Measurements from ENCODE around the gene OSBPL1A. TPM values are rescaled to one million over a fixed set of nuclear protein-coding genes. Genes with fewer than 3 reads are reported as not detected.

OSBPL1A gene
- total RNA-seq, 6 donors from 2014 or later: 33.3 to 64.5 (median 55.4) TPM

DNA sequence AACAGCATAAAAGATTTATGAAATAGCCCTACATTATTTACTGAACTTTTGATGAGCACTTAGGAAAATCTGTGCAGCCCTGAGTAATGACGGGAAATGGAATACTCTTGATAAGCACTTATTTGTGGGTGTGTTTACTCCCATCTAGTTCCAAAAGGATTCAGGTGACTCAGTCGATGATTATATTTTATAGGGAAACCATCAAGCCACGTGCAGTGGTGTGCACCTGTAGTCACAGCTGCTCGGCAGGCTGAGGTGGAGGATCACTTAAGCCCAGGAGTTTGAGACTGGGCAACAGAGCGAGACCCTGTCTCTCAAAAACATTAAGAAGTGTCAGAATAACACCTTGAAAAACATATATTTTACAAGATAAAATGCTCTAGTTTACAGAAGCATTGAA lies 166.9 kb downstream of the OSBPL1A start:
- TF ChIP-seq EP300 (IDR thresholded peaks at IDR 0.05) (no peak), POLR2AphosphoS5 (IDR thresholded peaks at IDR 0.05) (no peak), POLR2A (IDR thresholded peaks at IDR 0.05) (no peak)
- TF ChIP-seq, protein P1, sequence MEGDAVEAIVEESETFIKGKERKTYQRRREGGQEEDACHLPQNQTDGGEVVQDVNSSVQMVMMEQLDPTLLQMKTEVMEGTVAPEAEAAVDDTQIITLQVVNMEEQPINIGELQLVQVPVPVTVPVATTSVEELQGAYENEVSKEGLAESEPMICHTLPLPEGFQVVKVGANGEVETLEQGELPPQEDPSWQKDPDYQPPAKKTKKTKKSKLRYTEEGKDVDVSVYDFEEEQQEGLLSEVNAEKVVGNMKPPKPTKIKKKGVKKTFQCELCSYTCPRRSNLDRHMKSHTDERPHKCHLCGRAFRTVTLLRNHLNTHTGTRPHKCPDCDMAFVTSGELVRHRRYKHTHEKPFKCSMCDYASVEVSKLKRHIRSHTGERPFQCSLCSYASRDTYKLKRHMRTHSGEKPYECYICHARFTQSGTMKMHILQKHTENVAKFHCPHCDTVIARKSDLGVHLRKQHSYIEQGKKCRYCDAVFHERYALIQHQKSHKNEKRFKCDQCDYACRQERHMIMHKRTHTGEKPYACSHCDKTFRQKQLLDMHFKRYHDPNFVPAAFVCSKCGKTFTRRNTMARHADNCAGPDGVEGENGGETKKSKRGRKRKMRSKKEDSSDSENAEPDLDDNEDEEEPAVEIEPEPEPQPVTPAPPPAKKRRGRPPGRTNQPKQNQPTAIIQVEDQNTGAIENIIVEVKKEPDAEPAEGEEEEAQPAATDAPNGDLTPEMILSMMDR (IDR thresholded peaks at IDR 0.05): no peak
- Histone ChIP-seq H3K36me3 (peaks cover 0 to 4% (median 1%) of the 10 kb centered on the region in 4 donors), H3K27me3 (no peaks in the 10 kb centered on the region), H3K4me1 (peaks cover 0 to 16% (median 9%) of the 10 kb centered on the region in 4 donors), H3K4me3 (no peak overlapping the region), H3K9me3 (no peaks in the 10 kb centered on the region), H3K27ac (peak overlapping the region in 1 of 4 donors; percentile 27)
- DNase-seq: no peak
- WGBS, 2 donors: 85 to 94% methylated on average over 5 of the region's 5 CpGs
- ATAC-seq (ENCODE audit: low FRiP score in 2 of 2): no peak

- Histone ChIP-seq H3K36me3 (peaks cover 0 to 7% (median 3%) of the 10 kb centered on the region in 4 donors), H3K27me3 (no peaks in the 10 kb centered on the region), H3K9me3 (no peaks in the 10 kb centered on the region), H3K4me1 (peaks cover 0 to 16% (median 9%) of the 10 kb centered on the region in 4 donors), H3K4me3 (no peak overlapping the region), H3K27ac (no peak overlapping the region)
- TF ChIP-seq, protein P1 (IDR thresholded peaks at IDR 0.05): no peak
- TF ChIP-seq EP300 (IDR thresholded peaks at IDR 0.05) (no peak), POLR2AphosphoS5 (IDR thresholded peaks at IDR 0.05) (no peak), POLR2A (IDR thresholded peaks at IDR 0.05) (no peak)
- DNase-seq (no peak), ATAC-seq (ENCODE audit: low FRiP score in 2 of 2) (no peak)
- WGBS, 2 donors: 94 to 99% methylated on average over 6 of the region's 6 CpGs
Measured at GRCh38 chr18:24228667-24229041, 169.0 kb downstream of the OSBPL1A start.

- 91 to 93% methylated on average over 12 of the region's 12 CpGs for WGBS, 2 donors
- ATAC-seq (ENCODE audit: low FRiP score in 2 of 2): peak in 1 of 2 donors; percentile 74
Measured at GRCh38 chr18:24227977-24228666, 169.5 kb downstream of the OSBPL1A start.

GRCh38 chr18:24220318-24220688 lies 177.3 kb downstream of the OSBPL1A start:
- WGBS, 2 donors: 86 to 94% methylated on average over 2 of the region's 2 CpGs
- H3K4me3 ChIP-seq: no peak overlapping the region
- H3K27me3 ChIP-seq: no peaks in the 10 kb centered on the region
- DNase-seq: no peak
- H3K4me1 ChIP-seq: peaks cover 0 to 11% (median 4%) of the 10 kb centered on the region in 4 donors
- no peaks in the 10 kb centered on the region for H3K9me3 ChIP-seq
- TF ChIP-seq, protein P1 (IDR thresholded peaks at IDR 0.05): no peak
- TF ChIP-seq EP300 (IDR thresholded peaks at IDR 0.05): no peak
- TF ChIP-seq POLR2A (IDR thresholded peaks at IDR 0.05): no peak
- no peak for TF ChIP-seq POLR2AphosphoS5 (IDR thresholded peaks at IDR 0.05)
- H3K27ac ChIP-seq: no peak overlapping the region
- no peak for ATAC-seq (ENCODE audit: low FRiP score in 2 of 2)
- H3K36me3 ChIP-seq: peaks cover 0 to 7% (median 3%) of the 10 kb centered on the region in 4 donors

More at GRCh38 chr18:24227977-24228666, 169.5 kb downstream of the OSBPL1A start:
- peaks cover 0 to 16% (median 9%) of the 10 kb centered on the region in 4 donors for H3K4me1 ChIP-seq
- H3K4me3 ChIP-seq: no peak overlapping the region
- H3K27me3 ChIP-seq: no peaks in the 10 kb centered on the region
- no peaks in the 10 kb centered on the region for H3K9me3 ChIP-seq
- peaks cover 0 to 7% (median 3%) of the 10 kb centered on the region in 4 donors for H3K36me3 ChIP-seq
- TF ChIP-seq POLR2AphosphoS5 (IDR thresholded peaks at IDR 0.05) (no peak), EP300 (IDR thresholded peaks at IDR 0.05) (no peak), POLR2A (IDR thresholded peaks at IDR 0.05) (no peak)
- TF ChIP-seq, protein P1 (IDR thresholded peaks at IDR 0.05): no peak
- DNase-seq: no peak
- H3K27ac ChIP-seq: no peak overlapping the region
